Neural crest cell (in vitro differentiated cells): Measurements from ENCODE around the gene CHD9. TPM values are rescaled to one million over a fixed set of nuclear protein-coding genes. Genes with fewer than 3 reads are reported as not detected.

Experiments
- DNase-seq: peaks from one replicate; pipeline ENCODE4 v3.0.0; 2021; ENCODE audit warnings: low read depth, mixed read lengths, low spot score
- H3K27ac Mint-ChIP-seq: one replicate; pipeline ENCODE4 v1.8.0; 2021; ENCODE audit warnings: mild to moderate bottlenecking, mixed read lengths; ENCODE audit not compliant: unreplicated experiment
- H3K27me3 Mint-ChIP-seq: 2 replicates; pipeline ENCODE4 v1.8.0; 2021; ENCODE audit warnings: low read depth, mild to moderate bottlenecking, mixed read lengths
- H3K36me3 Mint-ChIP-seq: 2 replicates; pipeline ENCODE4 v1.8.0; 2021; ENCODE audit warnings: low read depth, mild to moderate bottlenecking, mixed read lengths
- H3K4me1 Mint-ChIP-seq: 2 replicates; pipeline ENCODE4 v1.8.0; 2021; ENCODE audit warnings: mixed read lengths
- H3K4me3 Mint-ChIP-seq: one replicate; pipeline ENCODE4 v1.8.0; 2021; ENCODE audit warnings: mild to moderate bottlenecking, mixed read lengths
- H3K9me3 Mint-ChIP-seq: 2 replicates; pipeline ENCODE4 v1.8.0; 2021; ENCODE audit warnings: mixed read lengths
- CTCF ChIP-seq: fragments of 200-600 bp; sonication (generic); conservative IDR thresholded peaks from 2 replicates; pipeline ENCODE4 v1.5.0; 2021; ENCODE audit warnings: antibody characterized with exemption, mild to moderate bottlenecking
- total RNA-seq: library from RNA; stranded (reverse); gene quantifications from 2 replicates; pipeline ENCODE4 v1.2.1, GENCODE V29; 2021

The CHD9 gene
- total RNA-seq, 1 donor from 2014 or later, result 76.0 TPM

GRCh38 chr16:53213542-53213941, 158.8 kb downstream of the CHD9 start:
- TF ChIP-seq CTCF, result no peak
- no peaks in the 10 kb centered on the region for H3K9me3 Mint-ChIP-seq
- DNase-seq, result no peak
- peak overlapping the region; percentile 85 for H3K4me3 Mint-ChIP-seq
- no peak overlapping the region for H3K27ac Mint-ChIP-seq
- H3K4me1 Mint-ChIP-seq, result peaks cover 36% of the 10 kb centered on the region
- H3K27me3 Mint-ChIP-seq, result no peaks in the 10 kb centered on the region
- peaks cover 10% of the 10 kb centered on the region for H3K36me3 Mint-ChIP-seq

GRCh38 chr16:53216798-53217197, 162.0 kb downstream of the CHD9 start:
- peaks cover 27% of the 10 kb centered on the region for H3K4me1 Mint-ChIP-seq
- H3K9me3 Mint-ChIP-seq, result no peaks in the 10 kb centered on the region
- no peak overlapping the region for H3K27ac Mint-ChIP-seq
- TF ChIP-seq CTCF, result no peak
- no peak overlapping the region for H3K4me3 Mint-ChIP-seq
- H3K36me3 Mint-ChIP-seq, result peaks cover 7% of the 10 kb centered on the region
- H3K27me3 Mint-ChIP-seq, result no peaks in the 10 kb centered on the region
- no peak for DNase-seq

DNA sequence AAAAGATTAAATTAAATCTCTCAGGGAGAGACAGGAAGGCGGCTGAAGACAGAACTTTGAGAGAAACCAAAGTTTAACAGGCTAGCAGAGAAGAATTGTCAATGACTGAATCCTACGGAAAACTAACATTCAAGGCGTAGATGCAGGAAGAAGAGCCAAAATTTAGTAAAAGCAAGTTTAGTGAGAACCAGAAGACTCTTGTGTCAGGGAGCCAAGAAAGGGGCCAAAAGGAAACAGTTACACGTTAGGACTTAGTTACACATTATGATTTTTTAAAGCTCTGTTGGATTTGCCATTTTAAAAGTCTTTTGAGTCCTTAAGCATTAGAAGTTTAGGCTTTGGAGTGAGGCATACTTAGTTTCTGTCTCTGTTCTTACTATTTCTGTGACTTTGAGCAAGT, 164.6 kb downstream of the CHD9 start:
- no peak overlapping the region for H3K4me3 Mint-ChIP-seq
- TF ChIP-seq CTCF, result no peak
- H3K27me3 Mint-ChIP-seq, result no peaks in the 10 kb centered on the region
- no peaks in the 10 kb centered on the region for H3K36me3 Mint-ChIP-seq
- no peak overlapping the region for H3K27ac Mint-ChIP-seq
- DNase-seq, result no peak
- no peaks in the 10 kb centered on the region for H3K9me3 Mint-ChIP-seq
- H3K4me1 Mint-ChIP-seq, result peaks cover 14% of the 10 kb centered on the region

DNA sequence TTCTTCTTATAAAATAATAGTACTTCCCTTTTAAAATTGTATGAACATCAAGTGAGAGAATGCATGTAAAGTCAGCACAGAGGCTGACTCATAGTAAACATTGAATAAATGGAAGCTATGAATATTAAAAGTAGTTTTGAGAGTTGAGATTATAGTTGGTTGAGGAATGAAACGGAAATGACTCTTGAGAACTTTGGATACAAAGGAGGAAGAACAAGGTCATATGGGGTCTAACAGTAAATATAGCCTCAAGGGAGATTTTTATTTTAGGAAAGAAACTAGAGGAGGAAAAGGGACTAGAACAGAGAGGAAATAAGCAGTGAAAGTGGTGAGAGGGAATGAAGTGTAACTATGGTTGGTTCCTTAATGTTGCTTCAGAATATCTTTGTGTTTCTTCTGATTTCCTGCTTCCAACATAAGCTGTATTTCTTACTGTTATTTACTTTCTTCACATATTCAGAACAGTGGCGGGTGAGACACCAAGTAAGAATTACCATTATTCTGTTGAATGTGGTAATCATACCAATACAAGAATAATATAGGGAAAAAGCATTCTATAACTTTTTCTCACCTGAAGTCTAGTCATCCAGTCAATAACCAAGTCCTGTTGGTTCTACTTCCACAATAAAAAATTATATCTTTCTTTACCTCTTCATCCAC, 165.1 kb downstream of the CHD9 start:
- no peak for DNase-seq
- Mint-ChIP-seq H3K4me3 (no peak overlapping the region), H3K27me3 (no peaks in the 10 kb centered on the region), H3K9me3 (no peaks in the 10 kb centered on the region), H3K27ac (no peak overlapping the region), H3K4me1 (peaks cover 12% of the 10 kb centered on the region), H3K36me3 (peaks cover under 1% of the 10 kb centered on the region)
- TF ChIP-seq CTCF, result no peak

DNA sequence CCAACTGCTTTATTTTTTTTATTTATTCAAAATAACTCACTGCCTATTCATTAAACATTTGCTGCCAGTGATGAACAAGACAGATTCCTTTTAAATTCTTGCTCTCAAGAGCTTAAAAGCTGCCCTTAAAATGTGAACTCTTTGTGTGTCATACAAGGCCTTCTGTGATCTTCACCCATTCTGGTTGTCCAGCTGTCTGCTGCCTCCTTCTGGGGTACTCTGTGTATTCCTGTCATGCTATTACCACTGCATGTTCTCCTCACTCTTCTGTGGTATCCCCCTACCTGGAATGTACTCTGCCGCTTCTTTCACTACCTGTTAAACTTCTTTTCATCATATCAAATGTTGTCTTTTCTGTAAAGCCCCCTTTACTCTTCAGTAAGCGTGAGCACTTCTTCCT, 165.8 kb downstream of the CHD9 start:
- H3K9me3 Mint-ChIP-seq, result no peaks in the 10 kb centered on the region
- no peaks in the 10 kb centered on the region for H3K27me3 Mint-ChIP-seq
- peaks cover 3% of the 10 kb centered on the region for H3K36me3 Mint-ChIP-seq
- DNase-seq, result no peak
- H3K27ac Mint-ChIP-seq, result no peak overlapping the region
- TF ChIP-seq CTCF, result peak; percentile 29
- H3K4me3 Mint-ChIP-seq, result no peak overlapping the region
- H3K4me1 Mint-ChIP-seq, result peaks cover 5% of the 10 kb centered on the region
